Stimulated activated CD8-positive, alpha-beta memory T cell treated with anti-CD3 and anti-CD28 coated beads, Interleukin-12 subunit alpha, Interleukin-12 subunit beta, amount 100 ng/mL, for 24 hours (primary cell): ENCODE data around the gene DOCK2.
"Not testable (repeated sequence)": the region's sequence is repeated elsewhere in the genome, so short reads cannot be mapped to it uniquely, and the experiment has no call there.

ENCODE experiments used
- DNase-seq: peaks from one replicate; pipeline ENCODE4 v3.0.0-alpha.2; 2020; ENCODE audit errors: extremely low read depth

Gene DOCK2

DNA sequence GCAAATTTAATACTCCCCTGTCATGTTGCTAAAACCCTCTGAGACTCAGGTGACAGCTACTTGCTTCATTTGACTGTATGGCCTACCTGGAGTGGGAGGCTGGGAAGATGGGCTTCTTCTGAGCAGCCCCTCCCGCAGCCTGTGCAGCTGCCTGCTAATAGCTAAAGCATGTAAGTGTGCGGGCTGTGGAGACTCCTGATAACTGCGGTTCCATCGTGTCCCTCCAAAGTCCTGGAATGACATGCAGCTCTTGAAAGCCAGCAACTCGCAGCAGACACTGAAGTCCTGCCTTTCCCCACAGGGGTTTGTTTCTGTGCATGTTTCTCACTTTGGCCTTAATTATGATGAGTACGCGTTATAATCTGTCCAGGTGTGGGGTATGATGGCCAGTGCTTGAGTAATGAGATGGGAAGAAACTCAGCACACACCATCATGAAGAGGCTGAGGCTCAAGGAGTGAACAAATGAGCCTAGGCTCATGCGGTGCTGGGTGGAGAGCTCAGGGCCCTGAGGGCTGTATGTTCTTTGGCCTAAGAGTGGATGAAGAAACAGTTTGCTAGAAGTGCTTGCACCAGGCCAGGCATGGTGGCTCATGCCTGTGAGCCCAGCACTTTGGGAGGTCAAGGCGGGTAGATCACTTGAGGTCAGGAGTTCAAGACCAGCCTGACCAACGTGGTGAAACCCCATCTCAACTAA lies 119.1 kb downstream of the DOCK2 start:
- DNase-seq = no peak

DNA sequence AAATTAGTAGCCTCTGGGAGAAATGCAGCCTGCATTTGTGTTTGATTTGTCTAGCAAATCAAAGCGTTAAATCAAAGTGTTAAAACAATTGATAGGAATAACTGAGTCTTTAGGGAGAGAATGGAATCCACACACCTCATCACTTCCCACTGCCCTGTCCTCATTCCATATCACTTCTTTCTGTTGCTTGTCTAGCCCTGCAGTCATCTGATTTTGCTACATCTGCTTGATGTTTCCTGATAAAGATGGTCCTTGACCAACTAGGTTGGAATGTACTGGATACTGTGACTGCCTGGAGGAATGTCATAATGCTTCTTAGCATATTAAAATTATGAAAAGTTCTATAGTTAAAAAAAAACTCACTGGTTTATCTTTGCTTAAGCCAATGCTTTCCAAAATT lies 119.9 kb downstream of the DOCK2 start:
- no peak for DNase-seq

DNA sequence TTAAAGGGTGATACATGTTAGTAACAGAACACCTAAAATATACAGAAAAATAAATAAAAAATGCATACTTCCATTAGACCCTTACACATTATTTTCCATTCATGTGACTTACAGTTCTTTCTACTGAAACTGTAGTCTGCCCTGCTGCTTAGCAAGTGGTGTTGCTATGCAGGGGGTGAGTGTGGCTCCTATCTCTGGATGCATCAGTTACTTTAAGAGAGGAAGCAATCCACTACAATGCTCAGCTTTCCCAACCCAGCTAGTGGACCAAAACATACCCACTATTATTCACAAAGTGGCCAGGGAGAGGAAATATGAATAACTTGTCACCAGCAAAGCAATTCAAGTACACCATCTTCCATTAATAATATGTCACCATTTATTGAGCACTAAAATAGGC lies 121.8 kb downstream of the DOCK2 start:
- no peak for DNase-seq

DNA sequence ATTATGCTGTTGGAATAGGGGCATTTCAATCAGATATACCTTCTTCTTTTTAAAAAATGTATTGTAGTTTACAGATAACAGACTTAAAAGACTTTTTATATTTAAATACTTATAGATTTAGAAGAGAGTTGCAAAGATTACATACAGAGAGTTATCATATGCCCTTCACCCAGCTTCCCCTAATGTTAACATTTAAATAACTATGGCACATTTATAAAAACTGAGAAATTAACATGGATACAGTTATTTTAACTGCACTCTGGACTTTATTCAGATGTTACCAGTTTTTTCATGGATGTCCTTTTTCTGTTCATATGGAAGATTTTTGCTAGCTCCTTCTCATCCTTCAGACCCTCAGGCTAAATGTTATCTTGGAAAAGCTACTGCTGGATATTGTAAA lies 123.2 kb downstream of the DOCK2 start:
- DNase-seq = no peak

DNA sequence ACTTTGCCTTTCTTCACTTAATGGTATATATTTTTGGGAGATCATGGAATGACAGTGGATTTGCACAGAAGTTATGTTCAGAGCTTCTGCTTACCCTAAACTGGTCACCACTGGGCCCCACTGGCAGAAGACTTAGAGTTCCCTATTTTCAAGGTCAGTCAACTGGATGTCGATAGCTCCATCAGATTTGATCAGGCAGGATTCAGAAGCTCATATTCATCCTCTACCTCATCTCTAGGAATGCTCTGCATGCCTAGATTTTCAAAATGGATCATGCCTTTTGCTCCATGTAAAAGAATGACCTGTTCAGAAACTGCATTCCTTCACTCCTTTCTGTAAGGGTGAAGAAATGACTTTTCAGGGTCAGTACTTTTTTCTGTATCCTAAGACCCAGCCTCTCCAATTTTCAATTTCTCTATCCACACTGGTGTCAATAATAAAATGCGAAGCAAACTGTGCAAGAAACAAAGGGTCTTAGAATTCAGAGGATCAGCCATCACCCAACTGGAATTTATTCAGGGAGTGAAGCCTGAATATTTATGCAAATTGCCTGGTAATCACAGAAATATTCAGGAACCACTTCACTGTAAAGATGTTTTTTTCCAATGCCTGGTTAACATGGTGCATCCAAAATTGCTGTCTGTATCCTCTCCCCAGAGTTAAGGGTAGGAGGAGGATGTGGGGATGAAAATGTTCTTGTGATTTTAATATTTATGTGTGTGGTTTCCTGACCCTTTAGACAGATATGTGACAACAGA lies 125.4 kb downstream of the DOCK2 start:
- no peak for DNase-seq

DNA sequence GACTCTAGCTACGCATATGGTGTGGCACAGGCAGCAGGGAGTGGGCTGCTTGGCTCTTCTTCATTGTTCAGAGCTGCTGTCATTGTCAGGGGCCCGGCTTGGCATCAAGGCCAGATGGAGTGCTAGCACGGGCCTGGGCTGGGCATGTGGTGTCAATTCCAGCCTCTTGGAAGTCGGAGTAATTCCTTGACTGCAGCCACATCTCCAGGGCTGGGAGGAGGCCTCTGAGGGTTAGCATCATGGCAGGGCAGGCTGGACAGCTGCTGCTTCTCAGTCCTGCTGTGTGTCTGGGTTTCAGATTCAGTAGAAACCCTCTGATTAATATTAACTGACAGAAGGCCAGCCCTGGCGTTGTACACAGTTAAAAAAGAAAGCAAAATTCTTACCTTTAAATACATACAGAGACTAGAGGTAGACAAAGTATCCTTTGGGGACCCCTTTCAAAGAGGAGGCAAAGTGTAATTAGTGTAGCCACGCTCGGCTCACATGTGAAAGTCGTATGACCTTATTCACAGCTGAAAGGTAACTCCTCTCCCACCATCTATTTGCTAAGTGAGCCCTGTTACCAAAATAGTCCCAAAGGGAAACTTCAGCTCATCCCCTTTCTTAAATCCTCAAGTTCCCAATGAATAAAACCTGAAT lies 126.4 kb downstream of the DOCK2 start:
- DNase-seq = no peak

DNA sequence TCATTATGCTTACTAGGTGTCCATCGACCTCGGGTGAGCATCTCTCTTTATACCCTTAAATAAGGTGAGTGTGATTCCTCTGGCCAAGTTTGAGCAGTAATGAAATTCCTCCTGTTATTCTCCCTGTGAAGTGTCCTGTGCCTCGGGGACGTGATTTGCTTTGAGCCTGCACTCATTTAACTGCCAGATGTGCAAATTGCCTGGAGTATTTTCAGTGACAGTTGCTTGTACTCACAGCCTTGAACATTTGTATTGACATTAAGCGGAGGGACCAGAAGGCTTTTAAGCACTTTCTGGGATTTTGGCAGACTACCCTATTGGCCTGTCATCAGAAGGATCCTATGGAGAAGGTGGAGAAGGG lies 126.9 kb downstream of the DOCK2 start:
- no peak for DNase-seq

DNA sequence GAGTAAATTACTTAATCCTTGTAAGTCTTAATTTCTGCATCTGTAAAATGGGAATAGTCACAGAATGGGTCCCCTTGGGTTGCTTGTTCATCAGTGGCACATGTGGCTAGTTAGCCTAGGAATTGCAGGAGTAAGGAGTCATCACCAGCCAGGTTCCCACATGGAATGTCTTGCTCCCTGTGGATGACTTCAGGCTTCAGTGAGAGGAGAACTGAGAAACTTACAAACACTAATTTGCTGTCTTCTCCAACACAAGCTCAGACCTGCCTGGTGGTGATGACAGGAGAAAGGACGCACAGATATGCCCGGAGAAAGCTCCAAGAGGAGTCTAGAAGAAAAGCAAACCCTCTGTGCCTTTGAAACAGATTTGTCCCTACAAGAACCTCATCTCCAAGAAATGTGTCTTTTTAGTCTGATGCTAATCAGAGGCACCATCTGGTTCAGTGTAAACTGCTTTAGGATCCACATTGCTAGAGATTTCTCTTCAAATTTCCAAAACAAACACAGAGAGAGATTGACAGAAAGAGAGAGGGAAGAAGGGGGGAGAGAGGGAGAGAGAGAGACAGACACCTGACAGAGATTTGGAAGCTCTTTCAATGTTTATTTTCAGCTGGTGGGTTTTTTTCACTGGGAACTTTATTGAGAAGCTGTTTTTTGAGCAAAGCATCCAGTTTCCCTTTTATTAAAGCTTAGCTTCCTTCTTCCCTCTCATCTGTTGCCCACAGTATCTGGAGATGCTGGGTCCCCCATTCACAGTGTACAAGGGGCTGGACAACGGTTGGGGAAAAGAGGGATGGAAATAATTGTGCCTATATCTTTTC lies 128.3 kb downstream of the DOCK2 start:
- DNase-seq = no peak

DNA sequence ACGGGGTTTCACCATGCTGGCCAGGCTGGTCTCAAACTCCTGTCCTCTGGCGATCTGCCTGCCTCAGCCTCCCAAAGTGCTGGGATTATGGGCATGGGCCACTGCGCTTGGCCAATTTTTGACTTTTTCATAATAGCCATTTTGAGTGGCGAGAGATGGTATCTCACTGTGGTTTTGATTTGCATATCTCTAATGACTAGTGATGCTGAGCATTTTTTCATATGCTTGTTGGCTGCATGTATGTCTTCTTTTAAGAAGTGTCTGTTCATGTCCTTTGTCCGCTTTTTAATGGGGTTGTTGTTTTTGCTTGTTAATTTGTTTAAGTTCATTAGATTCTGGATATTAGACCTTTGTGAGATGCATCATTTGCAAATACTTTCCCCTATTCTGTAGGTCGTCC lies 129.9 kb downstream of the DOCK2 start:
- DNase-seq = not testable (repeated sequence)

DNA sequence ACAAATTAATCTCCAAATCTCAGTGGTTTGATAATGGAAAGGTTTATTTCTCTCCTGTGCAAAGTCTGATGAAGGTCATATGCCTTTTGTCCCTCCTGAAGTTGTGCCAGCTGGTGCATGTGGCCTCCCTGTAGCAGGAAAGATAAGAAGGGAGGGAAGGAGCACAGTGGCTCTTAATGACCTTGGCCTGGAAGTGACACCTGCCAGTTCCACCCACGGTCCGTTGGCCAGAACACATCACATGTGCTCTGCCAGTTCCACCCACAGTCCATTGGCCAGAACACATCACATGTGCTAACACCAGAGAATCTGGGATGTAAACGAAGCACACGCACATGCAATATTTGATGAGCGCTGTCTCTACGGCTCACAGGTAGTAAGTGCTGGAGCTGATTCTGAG lies 130.9 kb downstream of the DOCK2 start:
- no peak for DNase-seq

DNA sequence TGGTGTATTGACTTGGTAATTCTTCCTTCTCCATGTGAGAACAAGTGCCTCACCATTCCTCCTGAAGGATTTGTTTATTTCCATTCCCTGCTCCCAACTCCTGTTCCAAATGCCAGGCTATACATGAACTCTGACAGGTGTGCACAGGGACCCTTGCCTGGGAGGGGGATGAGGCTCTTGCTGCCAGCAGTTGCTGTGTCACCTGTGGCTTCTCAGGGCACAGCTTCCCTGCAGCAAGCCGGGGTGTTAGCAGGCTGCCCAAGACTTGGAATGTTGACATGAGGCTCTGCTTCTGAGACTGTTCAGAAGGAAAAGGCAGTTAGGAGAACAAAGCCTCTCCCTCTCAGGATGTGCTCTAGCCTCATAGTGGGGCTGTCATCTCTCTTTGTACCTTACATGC lies 131.3 kb downstream of the DOCK2 start:
- DNase-seq = no peak

DNA sequence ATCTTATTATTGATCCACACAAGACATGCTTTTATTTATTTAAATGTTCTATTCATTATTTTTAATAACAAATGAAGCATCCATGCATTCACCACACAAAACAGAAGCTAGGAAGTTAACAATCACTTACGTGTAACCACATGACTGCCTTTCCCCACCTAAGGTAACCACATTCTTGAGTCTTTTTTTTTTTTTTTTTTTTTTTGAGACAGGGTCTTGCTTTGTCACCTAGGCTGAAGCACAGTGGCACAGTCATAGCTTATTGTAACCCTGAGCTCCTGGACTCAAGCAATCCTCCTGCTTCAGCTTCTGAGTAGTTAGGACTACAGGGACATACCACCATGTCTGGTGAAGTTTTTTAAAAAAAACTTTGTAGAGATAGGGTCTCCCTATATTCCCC lies 133.0 kb downstream of the DOCK2 start:
- no peak for DNase-seq

DNA sequence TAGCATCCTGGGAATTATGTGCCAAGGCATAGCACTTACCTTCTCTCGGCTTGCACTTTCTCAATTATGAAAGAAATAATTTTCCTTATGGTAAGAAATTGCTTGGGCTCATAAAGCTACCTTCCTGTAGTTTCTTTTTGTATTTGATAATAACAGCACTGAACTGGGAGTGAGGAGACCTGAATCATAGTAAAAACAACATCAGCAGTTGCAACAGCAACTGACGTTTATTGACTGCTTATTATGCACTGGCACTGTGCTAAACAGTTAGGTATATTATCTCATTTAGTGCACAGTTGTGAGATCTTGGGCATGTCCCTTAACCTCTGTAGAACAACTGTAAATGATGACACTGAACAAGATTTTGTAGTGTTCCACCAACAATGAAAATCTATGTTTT lies 135.2 kb downstream of the DOCK2 start:
- DNase-seq = no peak

DNA sequence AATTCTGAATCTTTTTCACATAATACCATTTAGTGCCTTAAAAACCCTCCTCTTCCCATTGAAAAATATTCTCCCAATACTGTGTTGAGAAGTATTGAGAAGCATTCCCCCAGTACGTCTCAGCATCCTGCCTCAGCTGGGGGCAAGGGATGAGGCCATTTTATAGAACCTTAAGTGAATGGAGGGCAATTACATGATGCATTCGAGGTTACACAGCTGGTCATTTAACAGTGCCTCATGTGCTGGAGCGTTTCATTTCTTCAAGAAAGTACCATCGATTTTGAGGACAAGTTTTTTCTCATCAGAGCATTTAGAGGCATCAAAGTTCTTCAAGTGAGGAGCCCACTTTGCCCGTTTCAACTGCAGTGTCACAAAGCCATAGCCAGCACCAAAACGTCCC lies 135.6 kb downstream of the DOCK2 start:
- DNase-seq = no peak

DNA sequence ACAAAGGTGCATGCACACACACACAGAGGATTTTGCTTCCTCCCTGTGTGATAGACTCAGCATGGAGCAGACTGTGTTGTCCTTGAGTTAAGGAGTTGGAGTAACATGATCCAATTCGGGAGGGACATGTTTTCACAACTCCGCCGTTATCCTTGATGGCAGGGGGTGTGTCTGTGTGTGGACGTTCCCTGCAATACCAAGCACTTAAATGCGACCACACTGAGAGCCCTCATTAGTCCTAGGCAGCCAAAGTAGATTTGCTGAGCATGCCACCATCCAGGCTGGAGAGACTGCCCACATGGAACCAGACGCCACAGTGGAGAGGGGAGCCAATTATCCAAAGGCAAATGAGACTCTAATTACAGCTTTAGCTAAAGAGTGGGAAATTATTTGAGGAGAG lies 140.1 kb downstream of the DOCK2 start:
- DNase-seq = no peak

DNA sequence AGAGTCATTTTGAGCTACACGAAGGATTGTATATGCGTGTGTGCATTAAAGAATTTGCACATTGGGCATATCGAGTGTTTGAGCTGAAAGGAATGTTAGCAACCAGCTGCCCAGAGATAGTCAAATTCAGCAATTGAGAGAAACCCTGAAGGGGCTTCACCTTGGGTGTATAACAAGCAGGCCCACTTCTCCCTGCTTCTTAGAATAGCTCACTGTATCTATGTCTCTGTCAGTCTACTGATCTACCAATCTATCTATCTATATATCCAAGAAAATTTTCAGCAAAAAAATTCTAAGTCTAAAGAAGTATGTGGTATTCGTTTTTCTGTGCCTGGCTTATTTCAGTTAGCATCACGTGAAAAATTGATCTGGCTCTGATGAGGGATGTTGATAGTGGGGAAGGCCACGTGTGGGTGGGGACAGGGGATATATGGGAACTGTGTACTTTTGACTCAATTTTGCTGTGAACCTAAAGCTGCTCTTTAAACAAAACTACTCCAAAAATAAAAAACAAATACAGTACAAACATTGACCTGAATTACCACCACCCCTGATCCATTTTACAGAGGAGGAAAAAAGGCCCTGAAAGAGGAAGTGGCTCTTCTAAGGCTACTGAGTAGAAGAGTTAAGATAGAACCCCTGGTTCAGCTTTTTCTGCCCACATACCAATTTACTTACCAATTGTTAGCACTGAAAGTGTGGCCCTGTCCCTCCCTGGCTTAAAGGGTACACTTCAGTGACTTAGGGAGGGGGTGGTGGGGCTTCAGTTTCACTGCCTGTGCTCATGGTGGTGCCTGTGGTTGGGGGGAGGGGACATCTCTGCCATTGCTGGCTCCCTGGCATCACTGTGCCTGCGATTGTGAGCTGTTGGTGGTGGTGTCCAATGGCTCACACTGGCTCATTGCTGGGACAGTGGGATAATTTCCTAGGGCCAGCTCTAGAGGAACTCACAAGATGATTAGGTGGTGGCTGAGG lies 141.8 kb downstream of the DOCK2 start:
- DNase-seq = no peak

DNA sequence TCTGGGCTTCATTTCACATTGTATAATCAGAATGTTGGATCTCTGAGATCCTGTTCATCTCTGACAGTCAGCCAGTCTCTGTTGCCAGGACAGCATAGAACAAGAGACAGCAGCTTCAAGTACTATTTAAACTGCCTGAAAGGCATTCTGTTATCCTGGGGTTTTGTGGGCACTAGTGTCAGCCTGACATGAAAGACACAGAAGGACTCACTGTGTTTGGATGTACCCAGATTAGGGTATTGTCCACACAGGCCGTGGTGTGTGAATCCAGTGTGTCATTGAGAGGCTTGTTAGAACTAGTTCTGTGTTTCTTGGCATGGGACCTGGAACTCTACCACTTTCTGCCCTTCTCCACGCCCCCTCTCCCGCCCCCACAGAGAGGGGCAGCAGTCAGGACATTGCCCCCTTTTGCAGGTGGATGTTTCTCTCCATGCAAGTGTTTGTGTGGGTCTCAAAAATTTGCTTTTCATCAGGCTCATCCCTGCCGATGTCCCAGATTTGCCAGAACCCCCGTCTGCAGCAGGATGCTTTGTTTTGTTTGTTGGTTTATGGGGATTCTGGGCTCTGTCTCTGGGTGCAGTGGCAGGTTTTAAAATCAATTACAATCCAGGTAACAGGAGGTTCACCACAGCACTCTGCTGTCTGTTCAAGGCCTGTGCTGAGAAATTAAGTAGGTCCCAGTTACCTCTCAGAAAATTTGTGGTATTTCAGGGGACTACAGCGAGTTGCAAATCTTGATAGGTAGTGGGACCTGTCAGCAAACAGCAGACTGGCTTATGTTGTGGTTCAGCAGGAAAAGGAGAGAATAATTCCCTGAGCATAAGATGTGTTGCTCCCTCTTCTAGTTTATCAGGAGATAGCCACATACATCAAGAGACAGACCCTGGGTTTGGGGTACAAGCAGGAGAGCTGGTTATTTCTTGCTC lies 144.6 kb downstream of the DOCK2 start:
- DNase-seq = no peak

DNA sequence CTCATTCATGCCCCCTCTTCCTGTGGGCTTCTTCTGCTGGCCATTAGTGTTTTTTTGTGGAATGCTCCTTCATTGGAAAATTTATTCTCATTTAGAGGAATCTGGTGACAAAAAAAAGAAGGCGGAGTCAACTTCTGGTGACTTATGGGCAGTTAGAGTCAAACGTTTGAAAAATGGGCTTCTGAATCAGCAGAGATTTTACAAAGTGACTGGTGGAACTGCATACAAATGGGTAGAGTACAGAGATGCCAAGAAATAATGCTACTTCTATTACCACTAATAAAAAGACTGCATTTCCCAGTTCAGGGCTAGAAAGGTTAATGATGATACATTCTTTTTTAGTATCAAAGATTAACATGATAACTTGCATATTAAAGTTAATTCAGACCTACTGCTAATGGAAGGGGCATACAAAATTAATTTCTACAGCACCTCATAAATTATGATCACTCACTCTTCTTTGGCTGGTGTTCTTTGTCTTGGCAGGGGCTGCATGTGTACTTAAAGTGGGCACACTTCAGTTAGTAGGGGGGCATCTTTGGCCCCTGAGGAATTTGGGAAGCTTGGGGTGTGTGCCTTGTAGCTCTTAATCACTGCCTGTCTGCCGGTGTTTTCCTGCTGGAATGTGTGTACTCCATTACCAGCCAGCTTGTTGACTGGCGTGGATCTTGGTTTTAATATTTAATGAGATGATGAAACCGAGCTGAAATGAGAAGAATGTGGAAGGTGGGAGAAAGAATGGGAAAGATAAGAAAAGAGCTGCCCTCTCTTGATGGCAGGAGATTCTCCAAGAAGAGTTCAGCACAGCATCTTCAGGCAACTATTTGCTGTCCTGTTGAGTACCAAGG lies 148.9 kb downstream of the DOCK2 start:
- DNase-seq = no peak

DNA sequence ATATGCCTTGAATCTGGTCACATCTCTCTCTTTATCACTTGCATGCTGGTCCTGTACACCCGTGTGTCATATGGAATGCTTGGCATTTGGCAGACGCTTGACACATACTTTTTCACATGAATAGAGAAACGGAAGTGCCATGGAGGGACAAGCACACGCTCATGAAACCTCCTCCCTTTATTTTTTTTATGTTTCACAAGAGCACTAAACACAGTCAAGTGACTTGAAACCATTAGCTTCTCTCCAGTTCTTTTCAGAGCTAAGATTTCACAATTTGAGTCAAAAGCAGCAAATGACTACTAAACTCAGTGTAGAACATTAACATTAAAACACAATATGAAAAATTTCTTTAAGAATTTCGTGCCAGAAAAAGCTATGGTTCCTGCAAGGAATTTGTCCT lies 151.1 kb downstream of the DOCK2 start:
- no peak for DNase-seq
